ENCODE results near the gene VEZT.

DNA sequence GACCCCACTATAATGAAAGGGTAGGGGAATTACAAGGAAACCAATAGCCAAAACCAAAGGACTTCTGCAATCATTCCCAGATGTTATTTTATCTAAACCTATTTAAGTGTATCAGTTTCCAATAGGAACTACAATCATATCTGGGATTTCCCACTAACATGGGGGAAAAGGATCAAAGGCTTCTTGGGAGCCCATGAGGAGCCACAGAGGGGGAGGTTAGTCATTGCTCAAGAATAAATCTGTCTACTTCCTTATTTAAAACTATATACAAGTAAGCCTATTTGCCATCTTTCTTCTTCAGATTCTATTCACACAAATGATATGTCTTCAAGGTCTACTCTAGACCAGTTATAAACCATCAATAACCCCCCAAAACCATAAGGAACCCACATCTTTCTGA is 33.5 kb upstream of the VEZT start:
- TF ChIP-seq, protein P1, sequence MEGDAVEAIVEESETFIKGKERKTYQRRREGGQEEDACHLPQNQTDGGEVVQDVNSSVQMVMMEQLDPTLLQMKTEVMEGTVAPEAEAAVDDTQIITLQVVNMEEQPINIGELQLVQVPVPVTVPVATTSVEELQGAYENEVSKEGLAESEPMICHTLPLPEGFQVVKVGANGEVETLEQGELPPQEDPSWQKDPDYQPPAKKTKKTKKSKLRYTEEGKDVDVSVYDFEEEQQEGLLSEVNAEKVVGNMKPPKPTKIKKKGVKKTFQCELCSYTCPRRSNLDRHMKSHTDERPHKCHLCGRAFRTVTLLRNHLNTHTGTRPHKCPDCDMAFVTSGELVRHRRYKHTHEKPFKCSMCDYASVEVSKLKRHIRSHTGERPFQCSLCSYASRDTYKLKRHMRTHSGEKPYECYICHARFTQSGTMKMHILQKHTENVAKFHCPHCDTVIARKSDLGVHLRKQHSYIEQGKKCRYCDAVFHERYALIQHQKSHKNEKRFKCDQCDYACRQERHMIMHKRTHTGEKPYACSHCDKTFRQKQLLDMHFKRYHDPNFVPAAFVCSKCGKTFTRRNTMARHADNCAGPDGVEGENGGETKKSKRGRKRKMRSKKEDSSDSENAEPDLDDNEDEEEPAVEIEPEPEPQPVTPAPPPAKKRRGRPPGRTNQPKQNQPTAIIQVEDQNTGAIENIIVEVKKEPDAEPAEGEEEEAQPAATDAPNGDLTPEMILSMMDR (IDR thresholded peaks at IDR 0.05): no peak
- TF ChIP-seq POLR2A (IDR thresholded peaks at IDR 0.05): no peak

All from thyroid gland (tissue), 4 donors.